Measurements from ENCODE around the gene NPAS3.

DNA sequence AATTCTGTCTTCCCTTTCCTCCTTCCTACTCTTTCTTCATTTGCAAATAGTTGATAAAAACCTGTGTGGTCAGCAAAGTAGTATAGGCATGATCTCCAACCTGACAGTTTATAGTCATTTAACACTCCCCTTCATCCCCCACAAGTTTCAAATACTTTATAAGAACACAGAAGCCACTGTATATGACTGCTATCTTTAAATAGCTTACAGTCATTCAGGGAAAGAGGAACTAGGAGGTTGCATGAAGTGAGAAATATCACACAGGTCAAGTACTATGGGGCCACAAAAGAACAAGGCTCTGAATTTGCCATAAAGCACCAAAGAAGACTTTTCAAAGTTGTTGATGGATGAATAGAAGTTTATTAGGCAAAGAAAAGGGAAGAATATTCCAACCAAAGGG lies 431.3 kb downstream of the NPAS3 start:
- TF ChIP-seq, protein P1, sequence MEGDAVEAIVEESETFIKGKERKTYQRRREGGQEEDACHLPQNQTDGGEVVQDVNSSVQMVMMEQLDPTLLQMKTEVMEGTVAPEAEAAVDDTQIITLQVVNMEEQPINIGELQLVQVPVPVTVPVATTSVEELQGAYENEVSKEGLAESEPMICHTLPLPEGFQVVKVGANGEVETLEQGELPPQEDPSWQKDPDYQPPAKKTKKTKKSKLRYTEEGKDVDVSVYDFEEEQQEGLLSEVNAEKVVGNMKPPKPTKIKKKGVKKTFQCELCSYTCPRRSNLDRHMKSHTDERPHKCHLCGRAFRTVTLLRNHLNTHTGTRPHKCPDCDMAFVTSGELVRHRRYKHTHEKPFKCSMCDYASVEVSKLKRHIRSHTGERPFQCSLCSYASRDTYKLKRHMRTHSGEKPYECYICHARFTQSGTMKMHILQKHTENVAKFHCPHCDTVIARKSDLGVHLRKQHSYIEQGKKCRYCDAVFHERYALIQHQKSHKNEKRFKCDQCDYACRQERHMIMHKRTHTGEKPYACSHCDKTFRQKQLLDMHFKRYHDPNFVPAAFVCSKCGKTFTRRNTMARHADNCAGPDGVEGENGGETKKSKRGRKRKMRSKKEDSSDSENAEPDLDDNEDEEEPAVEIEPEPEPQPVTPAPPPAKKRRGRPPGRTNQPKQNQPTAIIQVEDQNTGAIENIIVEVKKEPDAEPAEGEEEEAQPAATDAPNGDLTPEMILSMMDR (IDR thresholded peaks at IDR 0.05): no peak
- TF ChIP-seq POLR2A (IDR thresholded peaks at IDR 0.05): no peak
